GM18867 (cell line): ENCODE results near the gene OR52E5.

Experiments
- ATAC-seq: cut with Tn5 transposase; IDR thresholded peaks from one replicate; pipeline ENCODE4 v1.9.1; 2021; ENCODE audit warnings: mild to moderate bottlenecking, moderate library complexity; ENCODE audit not compliant: unreplicated experiment

Gene OR52E5

GRCh38 chr11:5892908-5893307, at the start of gene OR52E5:
OR52E5 (plus strand) TSS chr11:5893208; CDS start chr11:5900777, 7,569 bp downstream.
- no peak for ATAC-seq

- ATAC-seq, result no peak
Measured at GRCh38 chr11:5846701-5847100, 46.3 kb upstream of the OR52E5 start.

- no peak for ATAC-seq
Measured at GRCh38 chr11:5847711-5848110, 45.3 kb upstream of the OR52E5 start.

GRCh38 chr11:5851002-5851401, 42.0 kb upstream of the OR52E5 start:
- ATAC-seq, result no peak

GRCh38 chr11:5857590-5857989, 35.4 kb upstream of the OR52E5 start, which contains the start of gene OR52E8:
OR52E8 (minus strand) TSS chr11:5857690; CDS start chr11:5857690, 0 bp downstream.
- ATAC-seq, result no peak

GRCh38 chr11:5865826-5866225, 27.2 kb upstream of the OR52E5 start:
- ATAC-seq, result no peak

GRCh38 chr11:5878564-5878963, 14.4 kb upstream of the OR52E5 start:
- ATAC-seq, result no peak

GRCh38 chr11:5880329-5880728, 12.7 kb upstream of the OR52E5 start, which contains the start of gene OR52E4:
OR52E4 (plus strand) TSS chr11:5880629; CDS start chr11:5884293, 3,664 bp downstream.
- no peak for ATAC-seq

GRCh38 chr11:5881756-5882155, 11.3 kb upstream of the OR52E5 start:
- no peak for ATAC-seq

GRCh38 chr11:5887172-5887571, 5.8 kb upstream of the OR52E5 start:
- ATAC-seq, result no peak

GRCh38 chr11:5887661-5888060, 5.3 kb upstream of the OR52E5 start:
- ATAC-seq, result no peak

GRCh38 chr11:5891216-5891800, 1.7 kb upstream of the OR52E5 start:
- ATAC-seq, result no peak

- ATAC-seq, result no peak
Measured at GRCh38 chr11:5899534-5899933, 6.5 kb downstream of the OR52E5 start.

- ATAC-seq, result no peak
Measured at GRCh38 chr11:5910540-5910939, 17.5 kb downstream of the OR52E5 start.

GRCh38 chr11:5922749-5923426, 29.9 kb downstream of the OR52E5 start:
- ATAC-seq, result no peak

- ATAC-seq, result no peak
Measured at GRCh38 chr11:5923427-5923776, 30.4 kb downstream of the OR52E5 start.

- ATAC-seq, result no peak
Measured at GRCh38 chr11:5923794-5924193, 30.8 kb downstream of the OR52E5 start.

GRCh38 chr11:5928271-5928670, 35.3 kb downstream of the OR52E5 start:
- ATAC-seq, result no peak

GRCh38 chr11:5928811-5929210, 35.8 kb downstream of the OR52E5 start:
- ATAC-seq, result no peak

- ATAC-seq, result no peak
Measured at GRCh38 chr11:5929571-5930368, 36.8 kb downstream of the OR52E5 start.

- no peak for ATAC-seq
Measured at GRCh38 chr11:5930614-5931013, 37.6 kb downstream of the OR52E5 start.

- ATAC-seq, result no peak
Measured at GRCh38 chr11:5931061-5931460, 38.1 kb downstream of the OR52E5 start.
